Effector memory CD8-positive, alpha-beta T cell (primary cell): Measurements from ENCODE around the gene N4BP2L1.

ENCODE experiments used
- ATAC-seq: fragments of 150-1000 bp; cut with Tn5 transposase; replicated peaks from 2 replicates; pipeline ENCODE4 v1.10.0; 2021; ENCODE audit warnings: mild to moderate bottlenecking, moderate library complexity
- DNase-seq, 3 experiments: peaks; one replicate each; pipeline ENCODE4 v3.0.0; 2021
- H3K27ac Mint-ChIP-seq, 2 donors: one replicate each; pipeline ENCODE4 v1.8.0; 2022; ENCODE audit warnings: mild to moderate bottlenecking in 2 of 2, mixed read lengths in 2 of 2, moderate library complexity in 2 of 2
- H3K27me3 Mint-ChIP-seq, 2 donors: one replicate each; pipeline ENCODE4 v1.8.0; 2022; ENCODE audit warnings: mixed read lengths in 2 of 2
- H3K36me3 Mint-ChIP-seq: one replicate; pipeline ENCODE4 v1.8.0; 2022; ENCODE audit warnings: mild to moderate bottlenecking, moderate library complexity, mixed read lengths; ENCODE audit not compliant: insufficient read depth
- H3K4me1 Mint-ChIP-seq, 2 donors: one replicate each; pipeline ENCODE4 v1.8.0; 2022; ENCODE audit warnings: low read depth in 2 of 2, mixed read lengths in 2 of 2
- H3K4me3 Mint-ChIP-seq, 2 donors: one replicate each; pipeline ENCODE4 v1.8.0; 2022; ENCODE audit warnings: mild to moderate bottlenecking in 2 of 2, mixed read lengths in 2 of 2, moderate library complexity in 2 of 2
- H3K9me3 Mint-ChIP-seq, 2 donors: one replicate each; pipeline ENCODE4 v1.8.0; 2022; ENCODE audit warnings: mixed read lengths in 2 of 2
- total RNA-seq, 9 experiments: gene quantifications; one replicate each; lab custom pipeline; 2026; lab: John Stamatoyannopoulos, UW

N4BP2L1 gene
- 13.2 to 54.3 (median 19.5) reads per million in 9 experiments for total RNA-seq

DNA sequence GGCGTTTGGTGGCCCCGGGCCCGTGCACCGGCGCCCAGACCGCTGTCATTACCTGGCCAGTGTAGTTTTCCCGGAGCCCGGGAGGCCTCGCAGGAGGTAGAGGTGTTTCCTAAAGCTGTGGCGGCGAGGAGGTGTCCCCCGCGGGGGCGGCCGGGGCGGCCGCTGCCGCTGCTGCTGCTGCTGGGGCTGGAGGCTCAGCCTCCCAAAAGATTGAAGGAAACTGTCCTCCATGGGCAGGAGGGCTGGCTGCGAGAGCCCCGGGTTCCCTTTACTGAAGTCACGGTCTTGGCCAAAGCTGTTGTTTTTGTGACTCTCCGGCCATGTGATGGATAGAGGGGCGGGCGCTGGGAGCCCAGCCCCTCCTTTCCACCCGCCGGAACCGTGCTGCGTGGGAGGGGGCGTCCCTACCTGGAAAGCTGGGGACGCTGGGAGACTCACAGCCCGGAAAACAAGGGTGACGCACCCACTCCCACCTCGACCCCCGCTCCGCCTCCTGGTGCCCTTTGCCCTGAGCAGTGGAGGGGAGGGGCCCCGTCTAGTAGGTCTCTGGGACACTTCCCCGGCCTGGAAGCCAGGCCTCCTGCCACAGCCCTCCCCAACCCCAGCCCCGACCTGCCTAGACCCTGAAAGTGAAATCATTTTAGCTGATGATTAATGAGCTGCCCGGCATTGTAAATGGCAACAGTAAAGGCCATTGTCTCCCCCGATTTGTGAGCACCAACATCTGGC lies at the start of gene N4BP2L1:
N4BP2L1 (minus strand) TSS at position 279 of the 729 bp plus-strand sequence; CDS start at position 231, 48 bp downstream.
- peaks cover 49% of the 10 kb centered on the region for H3K36me3 Mint-ChIP-seq
- H3K4me1 Mint-ChIP-seq: peaks cover 36 to 46% of the 10 kb centered on the region in 2 donors
- ATAC-seq (peak; percentile 66), DNase-seq (peak; percentile 79 to 82 (median 80))
- H3K4me3 Mint-ChIP-seq: peak within 1 kb of the TSS; percentile 93 to 97
- H3K27ac Mint-ChIP-seq: peak within 1 kb of the TSS; percentile 99
- H3K27me3 Mint-ChIP-seq: no peaks in the 10 kb centered on the region
- H3K9me3 Mint-ChIP-seq: no peaks in the 10 kb centered on the region

DNA sequence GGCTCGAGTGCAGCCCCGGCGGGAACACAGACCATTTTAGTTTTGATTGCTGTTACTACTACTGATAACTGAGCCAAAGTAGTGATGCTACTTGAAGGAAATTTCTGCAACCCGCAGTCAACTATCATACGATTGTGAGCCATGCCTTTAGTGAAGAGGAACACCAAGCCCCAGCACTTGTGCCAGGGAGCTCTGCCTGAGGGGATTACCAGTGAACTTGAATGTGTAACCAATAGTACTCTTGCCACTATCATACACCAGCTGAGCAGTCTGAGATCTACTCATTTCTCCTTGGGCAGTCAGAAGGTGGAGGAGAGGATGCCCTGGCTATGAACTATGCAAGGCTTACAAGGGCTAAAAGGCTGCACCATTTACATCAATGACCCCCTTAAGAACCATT lies 49.0 kb upstream of the N4BP2L1 start:
- H3K4me1 Mint-ChIP-seq: no peaks in the 10 kb centered on the region
- no peaks in the 10 kb centered on the region for H3K27me3 Mint-ChIP-seq

DNA sequence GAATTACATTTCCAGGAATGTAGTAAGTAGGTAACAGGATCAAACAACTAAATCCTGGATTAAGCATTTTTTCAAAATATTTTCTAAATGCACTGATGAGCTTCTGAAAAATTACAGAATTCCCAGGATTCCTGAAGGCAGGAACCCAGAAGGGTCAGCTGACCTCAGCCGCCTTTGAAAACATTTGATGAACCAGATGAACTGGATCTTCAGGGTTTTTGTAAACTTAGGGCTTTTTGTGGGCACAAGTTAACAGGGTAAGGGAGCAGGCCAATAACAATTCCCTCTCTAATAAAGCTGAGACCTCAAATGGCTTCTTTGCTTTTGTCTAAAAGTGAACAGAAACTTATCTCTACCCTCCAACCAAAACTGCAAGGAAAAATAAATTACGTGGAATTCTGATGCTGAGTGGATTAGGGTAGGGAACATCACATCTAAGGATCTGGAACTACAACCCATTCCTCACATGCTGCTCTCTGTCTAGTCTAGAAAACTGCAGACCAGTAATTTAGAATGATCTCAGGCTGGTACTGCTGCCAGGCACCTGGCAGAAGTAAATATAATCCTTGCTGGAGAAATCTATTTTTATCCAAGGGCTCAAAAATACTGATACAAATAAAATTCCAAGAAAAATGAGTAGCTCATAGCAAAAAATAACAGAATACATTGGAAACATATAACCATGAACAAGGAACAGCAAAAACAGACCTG lies 48.2 kb upstream of the N4BP2L1 start:
- no peak overlapping the region for H3K4me3 Mint-ChIP-seq
- DNase-seq: no peak
- no peak overlapping the region for H3K27ac Mint-ChIP-seq
- no peaks in the 10 kb centered on the region for H3K27me3 Mint-ChIP-seq
- H3K4me1 Mint-ChIP-seq: peaks cover 0 to 3% of the 10 kb centered on the region in 2 donors
- H3K9me3 Mint-ChIP-seq: no peaks in the 10 kb centered on the region
- peaks cover 2% of the 10 kb centered on the region for H3K36me3 Mint-ChIP-seq
- no peak for ATAC-seq

More for the DNA sequence above, 49.0 kb upstream of the N4BP2L1 start:
- Mint-ChIP-seq H3K36me3 (peaks cover 2% of the 10 kb centered on the region), H3K27ac (no peak overlapping the region), H3K4me3 (no peak overlapping the region), H3K9me3 (no peaks in the 10 kb centered on the region)
- DNase-seq (no peak), ATAC-seq (no peak)

DNA sequence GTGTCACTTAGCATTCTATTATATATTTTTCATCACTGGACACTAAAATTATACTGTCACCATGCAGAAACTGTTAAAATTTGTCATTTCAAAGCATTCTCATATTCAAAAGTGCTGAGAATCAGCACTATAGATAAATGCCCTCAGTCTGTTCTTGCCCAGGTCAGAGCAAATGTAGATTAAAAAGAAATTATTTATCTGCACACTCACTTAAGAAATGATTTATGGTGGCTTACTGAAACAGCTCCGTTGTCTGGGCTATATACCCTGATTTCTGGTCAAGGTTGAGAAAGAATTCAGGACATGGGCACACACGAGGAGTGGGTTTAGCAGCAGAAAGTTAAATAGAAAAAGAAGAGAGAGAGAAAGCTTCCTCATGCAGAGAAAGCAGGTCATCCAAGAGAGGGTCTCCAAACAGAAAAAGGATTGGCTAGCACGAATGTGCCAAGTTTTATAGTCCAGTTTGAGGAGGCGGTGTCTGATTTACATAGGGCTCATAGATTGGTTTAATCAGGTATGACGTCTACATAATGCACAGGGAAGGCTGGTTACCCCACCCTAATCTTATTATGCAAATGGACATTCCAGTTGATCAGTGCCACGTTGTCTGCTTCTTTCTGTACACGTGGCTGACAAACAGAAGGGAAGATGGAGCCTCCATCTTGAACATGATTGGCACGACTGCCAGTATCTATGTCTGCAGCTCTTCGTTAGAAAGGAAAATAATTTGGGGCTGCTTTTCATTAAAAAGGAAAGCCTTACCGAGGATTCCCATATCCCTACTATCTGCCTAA lies 47.3 kb upstream of the N4BP2L1 start:
- no peak for DNase-seq
- ATAC-seq: no peak
- Mint-ChIP-seq H3K36me3 (peaks cover 2% of the 10 kb centered on the region), H3K4me3 (no peak overlapping the region), H3K4me1 (peaks cover 0 to 4% of the 10 kb centered on the region in 2 donors), H3K27ac (no peak overlapping the region), H3K27me3 (no peaks in the 10 kb centered on the region), H3K9me3 (no peaks in the 10 kb centered on the region)

DNA sequence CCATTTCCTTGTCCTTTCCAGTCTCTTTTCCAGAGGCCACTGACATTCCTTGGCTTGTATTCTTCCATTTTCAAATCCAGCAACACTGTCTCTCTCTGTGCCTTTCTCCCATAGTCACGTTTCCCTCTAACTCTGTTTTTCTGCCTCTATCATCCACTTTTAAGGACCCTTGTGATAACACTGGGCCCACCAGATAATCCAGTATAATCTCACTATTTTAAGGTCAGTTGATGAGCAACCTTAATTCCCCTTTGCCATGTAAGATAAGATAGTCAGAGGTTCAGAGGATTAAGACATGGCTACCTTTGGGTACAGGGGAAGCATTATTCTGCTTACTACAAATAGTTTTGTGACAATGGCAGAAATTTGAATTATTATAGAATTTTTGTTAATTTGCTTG lies 45.7 kb upstream of the N4BP2L1 start:
- no peak overlapping the region for H3K4me3 Mint-ChIP-seq
- no peaks in the 10 kb centered on the region for H3K9me3 Mint-ChIP-seq
- peaks cover 0 to 4% of the 10 kb centered on the region in 2 donors for H3K4me1 Mint-ChIP-seq
- DNase-seq (no peak), ATAC-seq (no peak)
- H3K27ac Mint-ChIP-seq: no peak overlapping the region
- no peaks in the 10 kb centered on the region for H3K27me3 Mint-ChIP-seq
- no peaks in the 10 kb centered on the region for H3K36me3 Mint-ChIP-seq

DNA sequence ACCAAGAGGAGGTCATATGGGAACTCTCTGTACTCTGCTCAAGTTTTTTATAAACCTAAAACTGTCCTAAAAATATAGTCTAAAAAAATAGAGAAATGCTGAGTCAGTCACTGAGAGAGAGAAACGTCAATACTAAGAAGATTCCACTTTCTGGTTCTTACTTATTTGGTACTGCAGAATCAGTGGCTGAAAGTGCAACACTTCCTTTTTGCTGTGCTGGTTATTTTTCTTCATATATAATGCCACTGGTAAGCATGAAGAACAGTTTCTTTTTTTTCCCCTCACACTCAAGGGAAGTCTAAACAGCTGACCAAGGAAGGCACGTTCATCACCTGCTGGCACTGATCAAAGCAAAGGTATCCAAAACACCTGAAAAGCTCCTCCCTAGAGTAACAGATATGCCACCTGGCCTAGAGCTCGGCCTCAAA lies 44.3 kb upstream of the N4BP2L1 start:
- Mint-ChIP-seq H3K4me1 (peaks cover 0 to 4% of the 10 kb centered on the region in 2 donors), H3K36me3 (no peaks in the 10 kb centered on the region), H3K27me3 (no peaks in the 10 kb centered on the region), H3K9me3 (no peaks in the 10 kb centered on the region), H3K27ac (peak overlapping the region in 1 of 2 donors; percentile 53), H3K4me3 (no peak overlapping the region)
- ATAC-seq (no peak), DNase-seq (no peak)

DNA sequence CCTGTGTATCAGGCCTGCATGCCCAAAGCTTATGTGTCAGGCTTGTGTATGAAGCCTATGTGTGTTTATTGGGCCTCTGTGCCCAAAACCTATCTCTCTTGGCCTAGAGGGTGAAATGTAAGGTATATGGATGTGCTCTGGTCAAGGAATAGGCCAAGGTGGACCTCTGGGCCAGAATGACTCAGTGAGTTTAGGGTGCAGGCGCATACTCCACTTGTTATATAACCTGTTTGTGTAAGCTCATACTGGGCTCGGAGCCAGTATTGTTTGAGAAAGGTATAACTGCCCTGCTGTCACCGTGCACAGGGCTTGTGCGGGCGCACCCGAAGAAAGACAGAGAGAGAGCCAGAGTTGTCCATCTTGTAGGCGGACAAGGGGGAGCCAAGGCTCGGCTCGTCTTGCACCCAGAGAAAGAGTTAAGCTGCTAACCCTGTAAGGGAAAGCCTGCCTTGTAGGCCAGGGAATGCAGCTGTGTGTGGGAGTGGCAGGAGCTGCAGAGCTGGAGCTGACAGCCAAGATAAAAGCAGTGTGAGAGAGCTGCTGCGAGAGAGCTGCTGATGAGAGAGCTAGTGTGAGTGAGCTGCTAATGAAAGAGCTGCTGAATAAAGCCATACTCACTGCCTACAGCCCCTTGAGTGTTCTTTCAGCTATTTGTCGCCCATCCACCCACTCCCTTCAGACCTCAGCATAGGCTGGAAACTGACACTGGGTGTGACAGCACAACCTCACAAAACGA lies 43.4 kb upstream of the N4BP2L1 start:
- DNase-seq: no peak

DNA sequence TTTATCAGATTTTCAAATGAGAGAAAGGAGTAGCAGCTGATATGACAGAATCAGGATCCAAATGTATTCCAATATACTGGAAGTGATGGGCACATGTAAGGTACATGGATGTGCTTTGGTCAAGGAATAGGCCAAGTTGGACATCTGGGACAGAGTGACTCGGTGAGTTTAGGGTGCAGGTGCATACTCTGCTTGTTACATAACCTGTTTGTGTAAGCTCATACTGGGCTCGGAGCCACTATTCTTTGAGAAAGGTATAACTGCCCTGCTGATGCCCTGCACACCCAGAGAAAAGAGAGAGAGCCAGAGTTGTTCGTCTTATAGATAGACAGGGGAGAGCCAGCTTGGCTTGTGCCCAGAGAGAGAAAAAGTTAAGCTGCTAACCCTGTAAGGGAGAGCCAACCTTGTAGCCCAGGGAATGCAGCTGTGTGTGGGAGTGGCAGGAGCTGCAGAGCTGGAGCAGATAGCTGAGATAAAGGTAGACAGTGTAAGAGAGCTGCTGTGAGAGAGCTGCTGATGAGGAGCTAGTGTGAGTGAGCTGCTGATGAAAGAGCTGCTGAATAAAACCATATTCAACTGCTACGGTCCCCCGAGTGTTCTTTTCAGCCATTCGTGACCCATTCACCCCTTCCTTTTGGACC lies 40.7 kb upstream of the N4BP2L1 start:
- Mint-ChIP-seq H3K27ac (peak overlapping the region; percentile 28 to 69), H3K36me3 (no peaks in the 10 kb centered on the region), H3K4me3 (no peak overlapping the region), H3K27me3 (no peaks in the 10 kb centered on the region), H3K9me3 (no peaks in the 10 kb centered on the region), H3K4me1 (peaks cover 0 to 4% of the 10 kb centered on the region in 2 donors)
- no peak for ATAC-seq
- DNase-seq: no peak

More for the DNA sequence above, 43.4 kb upstream of the N4BP2L1 start:
- ATAC-seq: no peak
- H3K4me1 Mint-ChIP-seq: peaks cover 0 to 4% of the 10 kb centered on the region in 2 donors
- peak overlapping the region in 1 of 2 donors; percentile 53 for H3K27ac Mint-ChIP-seq
- H3K9me3 Mint-ChIP-seq: no peaks in the 10 kb centered on the region
- no peaks in the 10 kb centered on the region for H3K36me3 Mint-ChIP-seq
- no peaks in the 10 kb centered on the region for H3K27me3 Mint-ChIP-seq
- H3K4me3 Mint-ChIP-seq: no peak overlapping the region

DNA sequence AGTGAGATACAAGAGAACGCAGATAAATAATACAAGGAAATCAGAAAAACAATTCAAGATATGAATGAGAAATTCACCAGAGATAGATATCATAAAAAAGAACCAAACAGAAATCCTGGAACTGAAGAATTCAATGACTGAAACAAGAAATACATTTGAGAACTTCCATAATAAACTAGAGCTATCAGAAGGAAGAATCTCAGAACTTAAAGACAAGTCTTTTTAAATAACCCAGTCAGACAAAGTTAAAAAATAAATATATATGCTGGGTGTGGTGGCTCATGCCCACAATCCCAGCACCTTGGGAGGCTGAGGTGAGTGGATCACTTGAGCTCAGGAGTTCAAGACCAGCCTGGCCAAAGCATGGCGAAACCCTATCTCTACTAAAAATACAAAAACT lies 28.7 kb upstream of the N4BP2L1 start:
- DNase-seq (no peak), ATAC-seq (no peak)
- H3K36me3 Mint-ChIP-seq: peaks cover 7% of the 10 kb centered on the region
- H3K4me1 Mint-ChIP-seq: peaks cover 7 to 8% of the 10 kb centered on the region in 2 donors
- H3K27me3 Mint-ChIP-seq: no peaks in the 10 kb centered on the region
- no peak overlapping the region for H3K27ac Mint-ChIP-seq
- no peak overlapping the region for H3K4me3 Mint-ChIP-seq
- H3K9me3 Mint-ChIP-seq: peaks cover 2 to 8% of the 10 kb centered on the region in 2 donors

DNA sequence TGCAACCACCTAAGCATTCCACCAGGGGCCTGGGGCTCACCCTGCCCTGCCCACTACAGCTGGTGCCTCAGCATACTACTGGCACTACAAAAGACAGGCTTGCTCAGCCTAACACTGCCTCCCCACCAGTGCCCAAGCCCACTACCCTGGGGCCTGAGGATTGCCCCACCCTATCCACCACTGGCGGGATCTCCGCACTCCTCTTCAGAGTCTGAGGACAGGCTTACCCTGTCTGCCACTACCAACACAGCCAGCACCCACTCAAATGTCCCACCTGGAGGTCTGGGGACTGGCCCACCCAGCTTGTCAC lies 27.6 kb upstream of the N4BP2L1 start:
- H3K9me3 Mint-ChIP-seq: peaks cover 2 to 8% of the 10 kb centered on the region in 2 donors
- H3K4me3 Mint-ChIP-seq: no peak overlapping the region
- no peak for DNase-seq
- H3K27ac Mint-ChIP-seq: peak overlapping the region in 1 of 2 donors; percentile 71
- no peak for ATAC-seq
- H3K4me1 Mint-ChIP-seq: peaks cover 7 to 8% of the 10 kb centered on the region in 2 donors
- H3K36me3 Mint-ChIP-seq: peaks cover 7% of the 10 kb centered on the region
- H3K27me3 Mint-ChIP-seq: no peaks in the 10 kb centered on the region

DNA sequence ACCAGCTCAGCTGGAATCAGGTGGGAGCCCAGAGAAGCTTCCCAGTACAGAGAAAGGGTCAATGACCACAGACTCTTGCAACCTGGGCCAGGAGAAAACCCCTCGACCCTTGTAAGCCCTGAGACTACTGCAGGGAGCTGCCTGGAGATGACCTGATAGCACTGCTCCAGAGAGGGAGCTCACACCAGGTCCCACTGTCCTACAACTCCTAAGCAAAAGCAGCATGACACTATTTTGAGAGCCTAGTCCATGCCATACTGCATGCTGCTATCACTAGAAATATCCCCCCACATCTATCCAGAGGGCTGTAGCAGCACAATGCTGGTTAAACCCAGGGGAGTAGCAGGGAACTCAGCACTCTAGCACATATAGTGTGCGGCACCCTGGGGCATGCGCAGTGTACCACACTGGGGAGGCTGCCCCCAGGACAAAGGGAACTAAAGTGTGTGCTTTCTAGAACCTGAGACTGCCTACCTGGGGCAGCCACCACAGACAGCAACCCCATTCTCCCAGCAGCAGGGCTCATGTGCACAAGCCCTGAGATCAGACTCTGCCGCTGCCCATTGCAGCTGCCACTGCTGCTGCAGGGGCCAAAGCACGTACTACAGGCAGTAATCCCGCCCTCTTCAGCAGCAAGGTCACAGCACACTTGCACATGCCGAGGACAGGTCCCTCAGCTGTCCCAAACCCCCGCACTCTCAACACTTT lies 27.1 kb upstream of the N4BP2L1 start:
- no peak for DNase-seq
- ATAC-seq: no peak
- no peaks in the 10 kb centered on the region for H3K27me3 Mint-ChIP-seq
- no peak overlapping the region for H3K27ac Mint-ChIP-seq
- H3K4me1 Mint-ChIP-seq: peaks cover 7 to 8% of the 10 kb centered on the region in 2 donors
- no peak overlapping the region for H3K4me3 Mint-ChIP-seq
- H3K36me3 Mint-ChIP-seq: peaks cover 7% of the 10 kb centered on the region
- H3K9me3 Mint-ChIP-seq: peaks cover 2 to 8% of the 10 kb centered on the region in 2 donors

DNA sequence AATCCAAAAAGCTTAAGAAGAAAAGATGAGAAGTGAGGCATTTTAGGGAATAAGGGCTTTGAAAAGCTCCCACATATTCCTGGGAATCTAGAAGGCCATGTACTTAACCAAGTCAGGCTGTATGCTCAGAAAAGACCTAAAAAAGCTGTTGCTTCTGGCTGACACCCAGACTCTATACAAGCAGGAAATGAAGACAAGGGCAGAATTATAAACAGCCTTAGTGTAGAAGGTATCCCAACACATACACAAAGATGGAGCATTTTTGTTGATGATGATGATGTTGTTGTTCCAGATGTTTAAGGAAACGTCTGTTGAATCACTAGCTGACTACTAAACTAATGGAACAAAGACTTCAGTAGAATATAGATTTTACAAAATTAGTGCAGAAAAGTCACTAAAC lies 26.1 kb upstream of the N4BP2L1 start:
- peaks cover 7 to 8% of the 10 kb centered on the region in 2 donors for H3K4me1 Mint-ChIP-seq
- H3K4me3 Mint-ChIP-seq: no peak overlapping the region
- peaks cover 7% of the 10 kb centered on the region for H3K36me3 Mint-ChIP-seq
- no peak for DNase-seq
- peaks cover 2 to 8% of the 10 kb centered on the region in 2 donors for H3K9me3 Mint-ChIP-seq
- no peak overlapping the region for H3K27ac Mint-ChIP-seq
- no peak for ATAC-seq
- no peaks in the 10 kb centered on the region for H3K27me3 Mint-ChIP-seq
